Left ventricle myocardium superior (tissue), 1 donor: ENCODE measurements around the gene SP5. TPM values are rescaled to one million over a fixed set of nuclear protein-coding genes. Genes with fewer than 3 reads are reported as not detected.
A peak's percentile ranks its signal among the peaks of the same experiment; 100 is the strongest.
"Not testable (repeated sequence)": the region's sequence is repeated elsewhere in the genome, so short reads cannot be mapped to it uniquely, and the experiment has no call there.

Experiments used
- ATAC-seq: fragments of 200-7000 bp; cut with Tn5 transposase; one replicate; pipeline ENCODE4 v1.9.1; 2020; ENCODE audit warnings: mild to moderate bottlenecking, moderate library complexity
- DNase-seq: peaks from one replicate; pipeline ENCODE4 v3.0.0-alpha.2; 2020
- intact Hi-C: fragments of 100-400 bp; cut with micrococcal nuclease; formaldehyde crosslinking; loops from one replicate; pipeline ENCODE4 v1.11.0; 2022
- long read RNA-seq: library from polyadenylated mRNA; unstranded; transcript quantifications from one replicate; pipeline ENCODE4 v2.0.0, GENCODE V29; 2021
- total RNA-seq: library from RNA; stranded (reverse); fragmentation: NEBNext Ultra II Directional; extraction: Animal tissue kit (Norgen Biotek cat#: 25700); gene quantifications from one replicate; pipeline ENCODE4 v1.2.1, GENCODE V29; 2021
- donor health status: DM: no; HTN: yes; CAD: no; lungs with severe emphysema.

SP5 gene
- 0.12 TPM for total RNA-seq
- long read RNA-seq, result 0 reads

DNA sequence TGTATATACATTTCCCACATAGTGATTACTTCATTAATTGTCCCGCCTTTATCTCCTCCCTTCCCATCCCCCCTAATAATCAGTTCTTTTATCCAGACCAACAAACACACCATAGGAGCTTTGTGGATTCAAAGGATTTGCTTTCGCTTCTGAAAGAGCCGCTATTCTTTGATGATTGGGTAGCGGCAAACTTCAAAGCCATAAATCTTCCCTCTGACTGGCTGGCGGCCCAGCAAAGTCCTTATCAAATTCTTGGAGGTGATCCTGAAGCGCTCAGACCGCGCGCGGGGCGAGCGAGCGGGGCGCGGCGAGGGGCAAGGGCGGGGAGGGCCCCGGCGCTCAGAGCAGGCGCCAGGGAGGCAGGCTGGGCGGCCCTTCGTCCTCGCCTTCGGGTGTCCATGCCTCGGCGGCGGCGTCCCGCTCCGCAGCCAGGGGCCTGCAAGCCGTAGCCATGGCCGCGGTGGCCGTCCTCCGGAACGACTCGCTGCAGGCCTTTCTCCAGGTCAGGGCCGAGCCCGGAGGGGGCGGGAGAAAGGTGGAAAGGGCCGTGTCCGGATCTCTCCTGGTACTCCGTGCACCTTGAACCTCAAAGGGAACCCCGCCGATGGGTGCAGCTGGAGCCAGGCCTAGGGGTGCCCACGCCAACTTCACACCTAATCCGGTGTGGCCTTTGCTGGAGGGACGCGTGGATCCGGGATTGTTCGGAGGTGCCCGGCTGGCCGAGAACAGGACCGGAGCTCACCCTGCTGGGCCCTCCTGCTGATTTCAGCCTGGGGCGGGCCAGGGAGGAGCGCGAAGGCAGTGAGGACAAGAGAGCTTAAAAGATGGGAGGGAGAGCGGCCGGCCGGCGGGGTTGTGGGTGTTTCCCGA lies at the start of gene SP5:
Gene SP5, plus strand, starts transcription at position 276 of the 870 bp plus-strand sequence. Its CDS starts 176 bp downstream, at position 452.
- ATAC-seq, result peak; percentile 71
- intact Hi-C loops, result no loop called here
- DNase-seq, result peak; percentile 54

GRCh38 chr2:170665743-170666142 lies 49.4 kb upstream of the SP5 start:
- intact Hi-C loops, result no loop called here
- ATAC-seq (no peak), DNase-seq (no peak)

GRCh38 chr2:170669909-170670308 lies 45.2 kb upstream of the SP5 start:
- ATAC-seq (no peak), DNase-seq (no peak)
- intact Hi-C loops, result no loop called here

DNA sequence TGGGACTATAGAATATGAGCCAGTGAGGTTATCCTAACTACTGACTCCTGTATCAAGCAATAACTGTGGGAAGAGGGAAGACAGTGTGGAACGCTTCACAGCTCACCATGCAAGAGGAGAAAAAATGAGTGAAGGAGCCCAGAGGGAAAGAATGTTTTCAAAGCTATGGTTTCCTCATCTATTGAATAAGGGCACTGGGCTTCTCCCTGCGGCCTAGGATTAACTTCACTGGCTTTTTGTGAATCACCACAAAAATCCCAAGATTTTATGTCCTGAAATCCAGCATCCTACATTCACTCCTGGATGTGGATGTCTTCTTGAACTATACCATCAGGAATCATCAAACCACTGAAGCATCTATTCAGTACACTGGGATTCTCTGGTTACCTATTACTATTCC lies 44.5 kb upstream of the SP5 start:
- intact Hi-C loops, result no loop called here
- ATAC-seq, result no peak
- no peak for DNase-seq

DNA sequence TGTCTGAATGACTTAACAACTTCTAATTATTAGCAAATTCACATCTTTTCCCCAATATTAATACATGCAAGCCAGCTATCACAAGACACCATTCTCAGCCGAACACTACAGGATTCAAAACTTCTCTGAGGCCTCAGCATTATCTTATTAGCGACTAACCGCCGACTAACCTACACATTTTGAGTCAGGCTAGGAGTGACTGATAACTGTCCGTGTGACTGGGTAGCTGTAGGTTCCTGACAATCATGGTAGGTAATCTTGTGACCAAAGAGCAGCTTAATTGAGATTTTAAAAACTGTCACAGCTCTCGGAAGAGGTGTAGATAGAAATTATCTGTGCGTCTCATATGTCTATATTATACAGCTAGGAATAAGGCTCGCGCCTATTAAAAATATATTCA lies 44.1 kb upstream of the SP5 start:
- no peak for ATAC-seq
- intact Hi-C loops, result no loop called here

GRCh38 chr2:170674282-170674681 lies 40.9 kb upstream of the SP5 start:
- intact Hi-C loops, DNase-seq, ATAC-seq: not testable (repeated sequence)

More for the DNA sequence above, 44.1 kb upstream of the SP5 start:
- no peak for DNase-seq

GRCh38 chr2:170675701-170676100 lies 39.4 kb upstream of the SP5 start:
- DNase-seq, result no peak
- no peak for ATAC-seq
- intact Hi-C loops, result no loop called here

- no peak for ATAC-seq
- intact Hi-C loops, result no loop called here
- DNase-seq, result no peak
These were observed 35.5 kb upstream of the SP5 start for GRCh38 chr2:170679607-170680079.

DNA sequence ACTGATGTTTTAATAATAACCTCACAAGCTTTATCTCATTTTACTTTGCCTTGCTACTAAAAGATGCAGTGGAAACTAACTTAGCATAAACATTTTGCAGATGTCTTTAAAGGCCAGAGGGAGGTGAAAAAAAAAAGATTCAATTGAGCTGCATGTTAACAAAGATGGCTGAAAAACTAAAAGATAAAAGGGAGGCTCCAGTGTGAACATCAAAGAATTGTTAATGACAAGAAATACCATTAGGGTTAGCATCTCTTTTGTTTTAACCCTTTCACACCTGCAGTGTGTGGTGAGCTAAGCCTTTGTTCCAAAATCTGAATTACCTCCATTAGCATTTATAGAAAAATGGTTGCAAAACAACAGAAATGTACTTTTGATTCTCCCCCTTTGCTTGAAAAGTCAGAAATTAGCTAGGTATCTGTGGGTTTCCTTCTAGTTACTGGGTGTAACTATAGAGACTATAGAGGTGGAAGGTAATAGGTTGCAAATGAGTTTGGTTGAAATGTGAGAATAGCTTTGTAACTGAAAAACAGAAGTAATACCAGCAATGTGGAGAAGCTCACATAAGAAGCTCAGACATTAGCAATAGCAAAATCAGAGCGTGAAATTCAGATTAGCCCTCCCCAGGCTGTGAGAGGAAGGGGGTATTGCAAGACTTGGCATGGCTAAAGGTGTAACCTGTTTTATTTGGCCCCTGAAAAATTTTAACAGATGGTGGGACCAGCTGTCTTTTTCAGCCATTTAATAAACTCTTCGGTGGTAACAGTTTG lies 34.8 kb upstream of the SP5 start:
- intact Hi-C loops, result no loop called here
- DNase-seq (no peak), ATAC-seq (peak; percentile 24)

GRCh38 chr2:170681311-170681710 lies 33.8 kb upstream of the SP5 start:
- intact Hi-C loops, result no loop called here
- ATAC-seq (peak; percentile 26), DNase-seq (no peak)

GRCh38 chr2:170685591-170685990 lies 29.5 kb upstream of the SP5 start:
- no peak for DNase-seq
- intact Hi-C loops, result no loop called here
- no peak for ATAC-seq

- intact Hi-C loops, result no loop called here
- no peak for DNase-seq
- no peak for ATAC-seq
These were observed 25.7 kb upstream of the SP5 start for GRCh38 chr2:170689481-170689880.

DNA sequence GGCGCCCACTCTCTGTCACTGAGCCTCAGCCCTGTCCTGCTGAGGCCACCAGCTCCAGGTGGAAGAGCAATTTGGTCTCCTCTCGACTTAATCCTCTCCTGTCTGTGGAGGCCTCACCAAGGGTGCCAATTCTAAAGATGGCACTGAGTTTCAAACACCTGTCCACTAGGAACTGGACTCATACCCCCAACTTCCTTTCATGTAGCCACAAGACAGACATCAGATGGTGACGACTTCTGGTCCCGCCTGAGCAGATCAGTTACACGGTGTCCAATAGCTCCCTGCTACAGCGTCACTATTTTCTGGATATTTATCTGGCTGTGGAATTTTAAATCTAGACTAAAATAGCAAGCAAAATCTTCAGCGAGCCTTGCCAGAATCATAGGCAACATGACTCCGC lies 24.5 kb upstream of the SP5 start:
- ATAC-seq, result no peak
- intact Hi-C loops, result no loop called here
- DNase-seq, result no peak

DNA sequence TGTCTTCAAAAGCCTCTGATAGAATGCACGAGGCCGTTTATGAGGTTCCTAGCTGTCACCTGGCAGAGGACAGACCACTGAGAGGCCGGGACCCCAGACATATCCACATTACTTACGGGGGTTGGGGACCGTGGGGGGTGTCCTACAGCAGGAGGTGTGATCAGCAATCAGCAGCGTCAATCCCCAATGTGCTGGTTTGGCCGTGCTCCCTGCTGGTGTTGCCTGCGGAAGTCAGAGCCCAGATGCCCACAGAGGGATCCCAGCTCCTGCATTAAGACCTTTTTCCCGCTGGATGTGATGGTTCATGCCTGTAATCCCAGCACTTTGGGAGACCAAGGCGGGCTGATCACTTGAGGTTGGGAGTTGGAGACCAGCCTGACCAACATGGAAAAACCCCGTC lies 20.8 kb upstream of the SP5 start:
- ATAC-seq (no peak), DNase-seq (no peak)
- intact Hi-C loops, result no loop called here

DNA sequence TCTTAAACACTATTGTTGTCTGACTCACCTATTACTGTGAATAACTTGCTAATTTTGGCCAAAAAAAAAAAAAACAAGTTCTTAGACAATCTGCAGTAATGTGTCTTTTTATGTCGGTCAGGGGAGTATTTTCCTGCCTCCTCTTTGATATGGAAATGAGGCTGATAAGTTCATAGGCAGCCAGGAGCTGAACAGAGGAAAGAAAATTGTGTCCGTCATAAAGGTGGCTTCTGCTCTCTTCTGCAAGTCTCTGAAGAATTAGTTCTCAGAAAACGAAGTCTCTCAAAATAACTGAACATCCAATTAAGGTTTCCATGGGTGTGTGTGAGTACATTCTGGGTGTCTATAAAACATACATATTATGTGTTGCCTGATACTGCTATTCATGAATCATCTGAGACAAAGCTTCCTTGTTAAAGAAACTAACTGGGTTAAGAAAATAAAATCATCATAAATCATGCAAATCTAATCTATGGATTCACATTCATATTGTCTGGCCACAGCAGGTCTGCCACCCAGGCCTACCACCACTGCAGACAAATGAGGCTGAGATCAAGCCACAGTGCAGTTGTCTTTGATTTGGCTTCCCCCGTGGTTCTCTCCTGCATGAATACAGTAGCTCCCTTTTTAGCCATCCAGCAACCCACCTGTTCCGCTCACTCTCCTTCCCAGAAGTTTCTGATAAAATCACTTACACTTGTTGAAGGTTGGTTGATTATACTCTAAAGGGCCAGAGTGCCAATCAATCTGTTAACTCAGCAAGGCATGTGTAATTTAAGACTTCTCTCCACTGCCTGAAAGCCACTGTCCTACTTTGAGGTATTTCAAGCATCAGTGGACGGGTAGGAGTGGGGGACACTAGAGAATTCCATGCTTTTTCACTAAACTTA lies 19.4 kb upstream of the SP5 start:
- ATAC-seq, result no peak
- intact Hi-C loops, result no loop called here
- no peak for DNase-seq

GRCh38 chr2:170696948-170697347 lies 18.2 kb upstream of the SP5 start:
- intact Hi-C loops, result no loop called here
- DNase-seq, result no peak
- ATAC-seq, result no peak

DNA sequence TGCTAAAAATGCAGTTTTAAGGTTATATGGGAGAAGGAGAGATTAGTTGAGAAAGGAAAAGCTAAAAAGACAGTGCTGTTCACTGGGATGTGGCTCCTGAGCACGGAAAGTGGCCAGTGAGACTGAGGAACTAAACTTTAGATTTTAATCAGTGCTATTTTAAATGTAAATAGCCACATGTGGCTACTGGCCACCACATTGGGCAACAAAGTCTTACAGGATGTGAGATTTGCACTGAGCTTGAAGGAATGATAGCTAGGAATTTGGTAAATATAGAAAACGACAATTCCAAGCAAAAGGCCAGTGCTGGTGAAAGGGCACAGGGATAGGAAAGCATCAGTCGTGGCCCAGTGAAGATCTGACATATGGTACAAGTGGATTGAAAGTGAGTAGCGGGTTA lies 14.1 kb upstream of the SP5 start:
- DNase-seq, result no peak
- intact Hi-C loops, result no loop called here
- ATAC-seq, result no peak

DNA sequence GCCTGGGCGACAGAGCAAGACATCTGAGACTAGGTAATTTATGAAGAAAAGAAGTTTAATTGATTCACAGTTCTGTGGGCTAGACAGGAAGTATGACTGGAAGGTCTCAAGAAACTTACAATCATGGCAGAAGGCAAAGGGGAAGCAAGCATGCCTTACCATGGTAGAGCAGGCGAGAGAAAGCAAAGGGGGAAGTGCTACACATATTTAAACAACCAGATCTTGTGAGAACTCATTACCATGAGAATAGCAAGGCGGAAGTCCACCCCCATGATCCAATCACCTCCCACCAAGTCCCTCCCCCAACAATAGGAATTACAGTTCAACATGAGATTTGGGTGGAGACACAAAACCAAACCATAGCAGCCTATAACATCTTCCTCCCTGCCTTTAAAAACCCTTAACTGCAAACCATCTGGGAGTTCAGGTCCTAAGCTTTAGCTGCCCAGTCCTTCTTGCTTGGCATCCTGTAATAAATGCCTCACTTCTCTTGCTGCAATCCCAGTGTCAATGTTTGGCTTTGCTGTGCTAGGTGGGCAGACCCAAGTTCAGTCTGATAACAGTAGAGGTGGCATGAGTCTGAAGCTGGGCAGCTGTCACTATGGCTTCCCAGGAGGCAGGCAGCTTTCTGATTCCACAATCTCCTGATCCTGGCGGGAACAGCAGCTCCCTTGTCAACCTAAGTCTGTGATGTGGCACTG lies 11.2 kb upstream of the SP5 start:
- intact Hi-C loops, result no loop called here

More for the DNA sequence above, 11.2 kb upstream of the SP5 start:
- DNase-seq, result no peak
- ATAC-seq, result no peak
